ENCODE results near the gene PPHLN1. TPM values are rescaled to one million over a fixed set of nuclear protein-coding genes. Genes with fewer than 3 reads are reported as not detected.

PPHLN1 gene
- total and polyA plus RNA-seq, 7 experiments from 2014 or later, result 89.1 to 182 (median 90.9) TPM

DNA sequence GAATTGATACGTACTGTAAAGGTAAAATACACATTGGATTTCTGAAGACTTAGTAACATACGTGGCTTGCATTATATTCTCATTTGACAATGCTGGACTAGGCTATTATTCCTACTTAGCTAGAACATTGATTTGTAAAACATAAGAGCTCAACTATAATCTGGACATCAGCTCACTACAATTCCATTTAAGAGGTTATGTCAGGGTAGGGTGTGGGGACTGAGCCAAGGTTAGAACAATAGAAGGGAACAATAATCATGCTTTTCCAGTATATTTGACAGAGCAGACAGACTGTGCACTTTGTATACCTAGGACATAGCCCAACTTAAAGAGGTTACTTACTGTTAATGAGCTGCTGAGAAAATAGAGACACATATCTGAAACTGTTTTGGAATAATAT lies 10.9 kb upstream of the PPHLN1 start:
- Histone ChIP-seq H3K9me3 (ENCODE audit: control insufficient read depth in 2 of 3, low read length in 3 of 3) (no peaks in the 10 kb centered on the region), H3K4me1 (ENCODE audit: control insufficient read depth in 2 of 2, insufficient read depth in 2 of 2, low read length in 2 of 2) (no peaks in the 10 kb centered on the region), H3K4me3 (ENCODE audit: low read length) (no peak overlapping the region), H3K27me3 (ENCODE audit: control insufficient read depth in 2 of 2, insufficient read depth in 2 of 2, low read length in 2 of 2) (no peaks in the 10 kb centered on the region), H3K27ac (ENCODE audit: low read depth, low read length) (no peak overlapping the region), H3K36me3 (ENCODE audit: control insufficient read depth in 2 of 3, insufficient read depth in 3 of 3, low read length in 3 of 3) (peaks cover 0 to 16% (median 5%) of the 10 kb centered on the region in 3 experiments)
- Mint-ChIP-seq H3K27ac (no peak overlapping the region), H3K4me3 (no peak overlapping the region), H3K4me1 (no peaks in the 10 kb centered on the region), H3K9me3 (no peaks in the 10 kb centered on the region), H3K27me3 (no peaks in the 10 kb centered on the region), H3K36me3 (peaks cover 9 to 38% (median 19%) of the 10 kb centered on the region in 5 donors)
- intact Hi-C loops (cut with micrococcal nuclease), result no loop called here
- DNase-seq (no peak), ATAC-seq (no peak)
- POLR2A ChIA-PET, result no interaction called here
- CTCF ChIA-PET, result no interaction called here

DNA sequence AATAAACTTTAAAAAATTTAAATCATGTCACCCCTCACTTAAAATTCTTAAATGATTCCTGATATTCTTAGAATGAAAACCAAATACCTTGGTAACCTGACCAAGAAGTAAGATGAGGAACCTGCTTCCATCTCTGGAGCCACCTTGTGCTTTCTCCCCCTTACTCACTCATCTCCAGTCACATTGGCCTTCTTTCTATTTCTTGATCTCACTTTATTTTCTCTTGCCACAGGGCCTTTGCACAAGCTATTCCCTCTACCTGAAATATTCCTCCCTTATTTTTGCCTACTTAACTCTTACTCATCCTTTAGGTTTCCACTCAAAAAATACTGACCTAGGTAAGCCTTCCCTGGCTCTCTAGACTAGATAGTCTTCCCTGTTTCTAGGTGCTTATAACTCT lies 5.2 kb upstream of the PPHLN1 start:
- Mint-ChIP-seq H3K27me3 (no peaks in the 10 kb centered on the region), H3K4me1 (peaks cover 8 to 15% (median 13%) of the 10 kb centered on the region in 7 donors), H3K36me3 (peaks cover 11 to 39% (median 14%) of the 10 kb centered on the region in 5 donors), H3K4me3 (no peak overlapping the region), H3K27ac (peak overlapping the region in 1 of 9 donors; percentile 34), H3K9me3 (no peaks in the 10 kb centered on the region)
- CTCF ChIA-PET, result interaction anchor here (0.6 kb wide), 1 partner anchor 85 kb away, joined by 3 read pairs; no protein-coding TSS in a partner anchor
- no peak overlapping the region for H3K27ac ChIP-seq (ENCODE audit: low read depth, low read length)
- no peak overlapping the region for H3K4me3 ChIP-seq (ENCODE audit: low read length)
- no peak for DNase-seq
- intact Hi-C loops (cut with micrococcal nuclease), result loop anchor here in 1 of 2 donors (10.0 kb wide), 1 partner anchor 1434 kb away; the partner anchor contains the start of genes IRAK4 and PUS7L
- H3K27me3 ChIP-seq (ENCODE audit: control insufficient read depth in 2 of 2, insufficient read depth in 2 of 2, low read length in 2 of 2), result no peaks in the 10 kb centered on the region
- no peaks in the 10 kb centered on the region for H3K9me3 ChIP-seq (ENCODE audit: control insufficient read depth in 2 of 3, low read length in 3 of 3)
- H3K36me3 ChIP-seq (ENCODE audit: control insufficient read depth in 2 of 3, insufficient read depth in 3 of 3, low read length in 3 of 3), result peaks cover 0 to 6% (median 2%) of the 10 kb centered on the region in 3 experiments
- POLR2A ChIA-PET, result interaction anchor here (1.1 kb wide), 1 partner anchor 11 kb away, joined by 3 read pairs; no protein-coding TSS in a partner anchor
- no peaks in the 10 kb centered on the region for H3K4me1 ChIP-seq (ENCODE audit: control insufficient read depth in 2 of 2, insufficient read depth in 2 of 2, low read length in 2 of 2)
- ATAC-seq, result no peak

DNA sequence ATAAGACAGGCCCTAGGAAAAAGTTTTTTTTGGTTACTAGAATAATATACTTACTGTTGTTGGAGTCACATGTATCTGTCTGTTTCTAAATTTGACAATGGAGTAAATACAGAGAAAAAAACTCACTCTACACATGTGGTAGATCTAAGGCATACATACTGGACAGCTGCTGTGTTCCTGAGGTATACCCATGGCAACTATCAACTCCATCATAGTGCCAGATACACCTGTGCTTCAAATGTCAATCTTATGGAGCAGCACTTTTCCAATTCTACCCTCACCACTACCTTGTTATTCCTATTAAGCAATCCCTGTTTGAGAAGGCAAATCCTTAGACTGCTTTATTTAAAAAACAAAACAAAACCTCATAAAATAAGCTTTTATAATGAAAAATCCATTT lies 3.4 kb upstream of the PPHLN1 start:
- no peak overlapping the region for H3K27ac Mint-ChIP-seq
- intact Hi-C loops (cut with micrococcal nuclease), result loop anchor here in 1 of 2 donors (10.0 kb wide), 1 partner anchor 1432 kb away; the partner anchor contains the start of genes IRAK4 and PUS7L
- Histone ChIP-seq H3K4me3 (ENCODE audit: low read length) (no peak overlapping the region), H3K27me3 (ENCODE audit: control insufficient read depth in 2 of 2, insufficient read depth in 2 of 2, low read length in 2 of 2) (no peaks in the 10 kb centered on the region), H3K4me1 (ENCODE audit: control insufficient read depth in 2 of 2, insufficient read depth in 2 of 2, low read length in 2 of 2) (peaks cover 4 to 9% of the 10 kb centered on the region in 2 donors), H3K27ac (ENCODE audit: low read depth, low read length) (no peak overlapping the region), H3K36me3 (ENCODE audit: control insufficient read depth in 2 of 3, insufficient read depth in 3 of 3, low read length in 3 of 3) (peaks cover 0 to 7% (median 6%) of the 10 kb centered on the region in 3 experiments), H3K9me3 (ENCODE audit: control insufficient read depth in 2 of 3, low read length in 3 of 3) (no peaks in the 10 kb centered on the region)
- H3K4me1 Mint-ChIP-seq, result peaks cover 16 to 29% (median 23%) of the 10 kb centered on the region in 7 donors
- ATAC-seq (no peak), DNase-seq (no peak)
- H3K4me3 Mint-ChIP-seq, result no peak overlapping the region
- H3K27me3 Mint-ChIP-seq, result no peaks in the 10 kb centered on the region
- H3K9me3 Mint-ChIP-seq, result no peaks in the 10 kb centered on the region
- ChIA-PET POLR2A (no interaction called here), CTCF (no interaction called here)
- peaks cover 11 to 41% (median 15%) of the 10 kb centered on the region in 5 donors for H3K36me3 Mint-ChIP-seq

DNA sequence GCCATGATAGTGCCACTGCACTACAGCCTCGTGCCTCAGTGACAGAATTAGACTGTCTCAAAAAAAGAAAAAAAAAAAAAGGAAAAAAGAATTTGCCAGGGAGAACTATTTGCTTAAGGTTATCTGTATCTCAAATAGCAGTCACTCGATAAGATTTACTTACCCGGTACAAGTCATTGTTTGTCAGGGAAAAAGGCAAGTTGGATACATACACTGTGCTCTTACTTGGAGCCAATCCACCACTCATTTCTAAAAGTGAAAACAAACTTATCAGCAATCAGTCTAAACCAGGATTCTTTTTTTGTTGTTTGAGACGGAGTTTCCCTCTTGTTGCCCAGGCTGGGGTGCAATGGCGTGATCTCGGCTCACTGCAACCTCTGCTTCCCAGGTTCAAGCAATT lies 2.1 kb upstream of the PPHLN1 start:
- Mint-ChIP-seq H3K9me3 (no peaks in the 10 kb centered on the region), H3K27ac (no peak overlapping the region), H3K4me1 (peaks cover 20 to 42% (median 31%) of the 10 kb centered on the region in 7 donors), H3K36me3 (peaks cover 10 to 38% (median 12%) of the 10 kb centered on the region in 5 donors), H3K4me3 (peak overlapping the region in 1 of 10 donors; percentile 11), H3K27me3 (no peaks in the 10 kb centered on the region)
- peaks cover 15 to 16% of the 10 kb centered on the region in 2 donors for H3K4me1 ChIP-seq (ENCODE audit: control insufficient read depth in 2 of 2, insufficient read depth in 2 of 2, low read length in 2 of 2)
- peaks cover 0 to 7% (median 6%) of the 10 kb centered on the region in 3 experiments for H3K36me3 ChIP-seq (ENCODE audit: control insufficient read depth in 2 of 3, insufficient read depth in 3 of 3, low read length in 3 of 3)
- no peaks in the 10 kb centered on the region for H3K27me3 ChIP-seq (ENCODE audit: control insufficient read depth in 2 of 2, insufficient read depth in 2 of 2, low read length in 2 of 2)
- CTCF ChIA-PET, result no interaction called here
- POLR2A ChIA-PET, result no interaction called here
- H3K9me3 ChIP-seq (ENCODE audit: control insufficient read depth in 2 of 3, low read length in 3 of 3), result no peaks in the 10 kb centered on the region
- ATAC-seq, result no peak
- H3K4me3 ChIP-seq (ENCODE audit: low read length), result no peak overlapping the region
- intact Hi-C loops (cut with micrococcal nuclease), result loop anchor here in 1 of 2 donors (10.0 kb wide), 1 partner anchor 1431 kb away; the partner anchor contains the start of genes IRAK4 and PUS7L
- no peak for DNase-seq
- no peak overlapping the region for H3K27ac ChIP-seq (ENCODE audit: low read depth, low read length)

DNA sequence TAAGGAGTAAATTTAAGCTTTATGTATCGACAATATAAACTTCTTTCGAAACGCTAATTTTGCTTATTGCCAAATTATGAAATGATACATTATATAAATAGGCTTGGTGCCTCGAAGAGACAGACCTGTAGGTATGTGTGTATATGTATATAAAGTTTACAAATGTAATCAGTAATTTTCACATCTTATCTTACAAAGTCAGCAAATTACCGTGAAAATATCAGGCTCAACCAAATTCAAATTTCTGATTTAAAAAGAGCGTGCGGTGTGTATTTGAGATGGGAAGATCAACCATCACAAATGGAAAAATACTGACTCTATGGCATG lies 678 bp upstream of the PPHLN1 start:
- ChIA-PET CTCF (interaction anchor here (0.8 kb wide), 1 partner anchor 12 kb away, joined by 3 read pairs; no protein-coding TSS in a partner anchor), POLR2A (interaction anchor here (1.5 to 3.3 kb wide), 3 partner anchors 14 to 90 kb away, joined by 4 to 15 read pairs (median 5); no protein-coding TSS in a partner anchor)
- Mint-ChIP-seq H3K9me3 (no peaks in the 10 kb centered on the region), H3K27ac (peak overlapping the region; percentile 93 to 99 (median 97)), H3K4me1 (peaks cover 28 to 51% (median 44%) of the 10 kb centered on the region in 7 donors), H3K36me3 (peaks cover 6 to 38% (median 7%) of the 10 kb centered on the region in 5 donors), H3K27me3 (no peaks in the 10 kb centered on the region), H3K4me3 (peak overlapping the region; percentile 92 to 100 (median 98))
- peak overlapping the region; percentile 69 for H3K4me3 ChIP-seq (ENCODE audit: low read length)
- peaks cover 15 to 20% of the 10 kb centered on the region in 2 donors for H3K4me1 ChIP-seq (ENCODE audit: control insufficient read depth in 2 of 2, insufficient read depth in 2 of 2, low read length in 2 of 2)
- H3K36me3 ChIP-seq (ENCODE audit: control insufficient read depth in 2 of 3, insufficient read depth in 3 of 3, low read length in 3 of 3), result peaks cover 0 to 7% (median 6%) of the 10 kb centered on the region in 3 experiments
- peak overlapping the region; percentile 80 for H3K27ac ChIP-seq (ENCODE audit: low read depth, low read length)
- ATAC-seq (no peak), DNase-seq (no peak)
- intact Hi-C loops (cut with micrococcal nuclease), result loop anchor here in 1 of 2 donors (10.0 kb wide), 1 partner anchor 1430 kb away; the partner anchor contains the start of genes IRAK4 and PUS7L
- no peaks in the 10 kb centered on the region for H3K27me3 ChIP-seq (ENCODE audit: control insufficient read depth in 2 of 2, insufficient read depth in 2 of 2, low read length in 2 of 2)
- H3K9me3 ChIP-seq (ENCODE audit: control insufficient read depth in 2 of 3, low read length in 3 of 3), result no peaks in the 10 kb centered on the region

DNA sequence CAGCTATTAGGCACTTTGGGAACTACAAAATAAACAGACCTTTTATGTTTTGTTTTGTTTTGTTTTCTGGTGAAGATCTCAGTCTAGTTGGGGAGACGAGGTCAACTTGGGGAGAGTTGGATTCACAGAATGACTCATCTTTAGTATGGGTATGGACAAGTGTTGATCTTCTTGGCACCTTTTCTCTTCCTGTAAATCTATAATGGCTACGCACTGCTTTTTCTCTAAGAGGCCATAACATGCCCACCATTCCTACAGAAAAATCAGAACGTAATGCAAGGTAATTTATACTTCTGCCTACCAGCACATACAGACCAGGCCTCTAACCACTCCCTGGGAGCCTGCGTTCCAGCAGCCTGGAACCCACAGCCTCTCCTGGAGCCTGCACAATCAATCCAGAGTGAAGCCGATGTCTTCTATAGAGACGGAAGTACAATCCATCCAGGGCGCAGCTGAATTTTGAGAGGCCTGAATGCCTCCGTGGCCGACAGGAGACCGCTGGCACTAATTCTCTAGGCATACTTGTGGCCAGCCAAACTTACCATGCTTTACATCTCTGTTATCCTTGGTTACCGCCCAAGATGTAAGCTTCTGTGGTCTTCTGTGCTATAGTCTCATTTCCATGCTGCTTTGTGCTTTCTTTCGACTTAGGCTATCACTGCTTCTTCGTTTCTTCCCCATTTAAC lies 717 bp downstream of the PPHLN1 start:
- ATAC-seq (peak; percentile 45), DNase-seq (peak in 6 of 9 donors; percentile 3 to 31 (median 22))
- Histone ChIP-seq H3K4me1 (ENCODE audit: control insufficient read depth in 2 of 2, insufficient read depth in 2 of 2, low read length in 2 of 2) (peaks cover 15 to 25% of the 10 kb centered on the region in 2 donors), H3K27ac (ENCODE audit: low read depth, low read length) (peak overlapping the region; percentile 80), H3K36me3 (ENCODE audit: control insufficient read depth in 2 of 3, insufficient read depth in 3 of 3, low read length in 3 of 3) (peaks cover 0 to 7% (median 1%) of the 10 kb centered on the region in 3 experiments), H3K27me3 (ENCODE audit: control insufficient read depth in 2 of 2, insufficient read depth in 2 of 2, low read length in 2 of 2) (no peaks in the 10 kb centered on the region), H3K4me3 (ENCODE audit: low read length) (peak overlapping the region; percentile 69), H3K9me3 (ENCODE audit: control insufficient read depth in 2 of 3, low read length in 3 of 3) (no peaks in the 10 kb centered on the region)
- H3K4me1 Mint-ChIP-seq, result peaks cover 41 to 65% (median 58%) of the 10 kb centered on the region in 7 donors
- H3K9me3 Mint-ChIP-seq, result no peaks in the 10 kb centered on the region
- POLR2A ChIA-PET, result interaction anchor here (0.8 to 3.3 kb wide), 9 partner anchors 12 to 229 kb away, joined by 3 to 15 read pairs (median 3); no protein-coding TSS in a partner anchor
- CTCF ChIA-PET, result interaction anchor here (0.7 kb wide), 1 partner anchor 223 kb away, joined by 3 read pairs; no protein-coding TSS in a partner anchor
- H3K27ac Mint-ChIP-seq, result peak overlapping the region; percentile 93 to 99 (median 97)
- peak overlapping the region; percentile 92 to 100 (median 98) for H3K4me3 Mint-ChIP-seq
- no peaks in the 10 kb centered on the region for H3K27me3 Mint-ChIP-seq
- intact Hi-C loops (cut with micrococcal nuclease), result loop anchor here (1.0 to 10.0 kb wide), 7 partner anchors 46 to 1480 kb away; partner anchors contain the start of genes GXYLT1 (in 2 of the 2), TWF1 (in 2 of the 2), YAF2 (in 2 of the 2) and IRAK4 (in 1 of the 2)
- H3K36me3 Mint-ChIP-seq, result peaks cover 0 to 27% (median 0%) of the 10 kb centered on the region in 5 donors
